GM21390 (cell line): ENCODE measurements around the gene GPR31.

ENCODE experiments used
- ATAC-seq: cut with Tn5 transposase; IDR thresholded peaks from one replicate; pipeline ENCODE4 v1.9.1; 2021; ENCODE audit not compliant: unreplicated experiment

Gene GPR31

DNA sequence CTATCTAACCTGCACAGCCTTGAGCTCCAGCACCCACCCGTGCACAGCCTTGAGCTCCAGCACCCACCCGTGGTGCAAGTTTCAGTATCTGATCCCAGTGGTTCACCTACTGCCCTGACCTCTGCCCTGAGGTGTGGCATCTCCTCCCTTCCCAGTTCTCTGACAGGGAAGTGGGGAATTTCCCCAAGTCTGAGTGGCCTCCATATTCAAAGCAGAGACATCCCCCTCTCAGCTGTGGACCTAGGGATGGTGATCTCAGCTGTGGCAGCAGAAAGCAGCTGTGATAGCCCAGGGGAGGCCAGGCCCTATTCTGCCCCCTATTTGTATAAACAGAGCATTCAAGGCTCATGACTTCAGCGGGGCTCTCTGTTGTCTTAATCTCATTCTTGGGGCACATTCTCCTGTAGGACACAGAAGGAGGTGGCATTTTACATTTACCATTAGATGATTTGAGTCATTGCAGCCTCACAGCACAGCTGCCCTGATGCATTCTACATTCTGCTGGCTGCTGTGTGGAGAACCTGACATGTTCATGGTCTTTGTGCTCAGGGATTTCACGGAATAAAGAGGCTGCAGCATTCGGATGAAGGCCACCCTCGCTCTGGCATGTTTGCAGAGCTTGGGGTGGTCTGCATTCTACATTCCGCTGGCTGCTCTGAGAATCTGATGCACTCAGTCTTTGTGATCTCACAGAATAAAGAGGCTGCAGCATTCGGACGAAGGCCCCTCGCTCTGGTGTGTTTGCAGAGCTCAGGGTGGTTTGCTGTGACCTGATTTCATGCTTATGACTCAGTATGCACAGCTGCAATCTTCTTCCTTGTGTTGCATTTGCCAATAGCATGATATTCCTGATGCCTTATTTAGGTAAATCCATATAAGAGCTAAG lies 16.9 kb downstream of the GPR31 start:
- ATAC-seq = no peak

DNA sequence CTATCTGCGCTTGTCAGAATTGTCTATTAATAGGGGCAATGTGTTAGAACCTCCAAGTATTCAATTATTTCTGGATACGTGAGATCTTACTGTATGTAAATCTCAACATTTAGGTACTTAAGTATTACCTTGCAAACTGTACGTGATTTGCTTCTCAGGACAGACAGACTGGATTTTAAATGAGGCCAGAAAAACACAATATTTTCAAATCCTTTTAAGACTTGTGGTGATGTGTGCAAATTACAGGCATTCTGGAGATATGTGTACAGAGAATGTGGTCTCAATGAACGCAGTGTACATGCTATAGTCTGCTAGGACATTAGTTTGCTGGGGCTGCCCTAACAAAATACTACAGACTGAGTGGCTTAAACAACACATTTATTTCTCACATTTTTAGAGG lies 18.0 kb downstream of the GPR31 start:
- ATAC-seq = no peak

DNA sequence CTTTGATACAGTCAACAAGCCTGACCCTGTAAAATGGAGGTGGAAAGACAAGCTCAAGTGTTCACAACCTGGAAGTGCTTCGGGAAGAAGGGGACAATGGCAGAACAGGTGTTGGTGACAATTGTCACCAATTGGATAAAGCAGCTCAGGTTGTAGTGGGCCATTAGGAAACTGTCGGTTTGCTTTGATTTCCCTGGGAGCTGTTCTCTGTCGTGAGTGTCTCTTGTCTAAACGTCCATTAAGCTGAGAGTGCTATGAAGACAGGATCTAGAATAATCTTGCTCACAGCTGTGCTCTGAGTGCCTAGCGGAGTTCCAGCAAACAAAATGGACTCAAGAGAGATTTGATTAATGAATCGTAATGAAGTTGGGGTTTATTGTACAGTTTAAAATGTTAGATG lies 19.9 kb downstream of the GPR31 start:
- ATAC-seq = no peak

DNA sequence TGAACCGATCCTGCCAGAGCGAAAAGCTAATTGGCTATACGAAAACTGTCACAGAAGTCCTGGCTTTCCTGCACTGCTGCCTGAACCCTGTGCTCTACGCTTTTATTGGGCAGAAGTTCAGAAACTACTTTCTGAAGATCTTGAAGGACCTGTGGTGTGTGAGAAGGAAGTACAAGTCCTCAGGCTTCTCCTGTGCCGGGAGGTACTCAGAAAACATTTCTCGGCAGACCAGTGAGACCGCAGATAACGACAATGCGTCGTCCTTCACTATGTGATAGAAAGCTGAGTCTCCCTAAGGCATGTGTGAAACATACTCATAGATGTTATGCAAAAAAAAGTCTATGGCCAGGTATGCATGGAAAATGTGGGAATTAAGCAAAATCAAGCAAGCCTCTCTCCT lies 20.7 kb downstream of the GPR31 start:
- ATAC-seq = no peak

DNA sequence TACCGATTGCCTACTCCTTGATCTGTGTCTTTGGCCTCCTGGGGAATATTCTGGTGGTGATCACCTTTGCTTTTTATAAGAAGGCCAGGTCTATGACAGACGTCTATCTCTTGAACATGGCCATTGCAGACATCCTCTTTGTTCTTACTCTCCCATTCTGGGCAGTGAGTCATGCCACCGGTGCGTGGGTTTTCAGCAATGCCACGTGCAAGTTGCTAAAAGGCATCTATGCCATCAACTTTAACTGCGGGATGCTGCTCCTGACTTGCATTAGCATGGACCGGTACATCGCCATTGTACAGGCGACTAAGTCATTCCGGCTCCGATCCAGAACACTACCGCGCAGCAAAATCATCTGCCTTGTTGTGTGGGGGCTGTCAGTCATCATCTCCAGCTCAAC lies 21.4 kb downstream of the GPR31 start:
- ATAC-seq = no peak

DNA sequence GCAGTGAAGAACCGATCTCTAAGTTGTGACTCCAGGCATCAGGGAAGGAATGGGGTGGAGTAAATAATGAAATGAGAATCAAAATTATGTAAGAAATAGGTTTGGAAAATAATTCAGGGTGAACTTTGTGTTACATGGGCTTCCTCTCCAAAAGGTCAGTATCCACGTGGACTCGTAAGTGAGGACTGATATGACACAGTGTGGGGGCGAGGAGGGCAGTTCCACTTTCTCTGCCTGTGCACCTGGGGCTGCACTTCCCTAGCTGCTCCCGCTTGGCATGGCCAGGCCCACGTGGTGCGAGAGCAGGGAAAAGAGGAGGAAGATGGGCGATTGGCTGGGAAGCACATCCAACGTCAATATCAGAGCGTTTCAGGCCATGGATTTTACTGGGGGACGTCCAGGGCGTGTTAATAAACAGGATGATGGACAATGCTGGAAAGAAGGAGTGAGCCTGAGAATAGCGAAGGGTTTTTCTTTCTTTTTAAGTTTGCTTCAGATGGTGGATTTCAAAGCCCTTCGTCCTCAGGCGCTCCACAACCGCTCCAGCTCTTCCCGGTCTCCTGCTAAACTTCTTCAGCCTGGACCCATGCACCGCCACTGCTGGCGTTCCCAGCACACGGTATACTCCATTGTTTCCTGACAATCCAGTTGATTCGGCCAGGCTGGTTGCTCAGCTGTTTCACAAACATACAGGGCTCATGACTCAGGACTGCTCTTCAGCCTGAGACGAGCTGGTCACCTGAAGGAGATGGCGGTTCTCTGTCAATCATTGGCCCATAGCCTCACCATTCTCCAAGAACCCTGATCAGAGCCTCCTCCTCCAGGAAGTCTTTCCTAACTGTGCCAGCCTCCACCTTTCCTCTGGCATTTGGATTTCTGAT lies 23.1 kb downstream of the GPR31 start:
- ATAC-seq = no peak

DNA sequence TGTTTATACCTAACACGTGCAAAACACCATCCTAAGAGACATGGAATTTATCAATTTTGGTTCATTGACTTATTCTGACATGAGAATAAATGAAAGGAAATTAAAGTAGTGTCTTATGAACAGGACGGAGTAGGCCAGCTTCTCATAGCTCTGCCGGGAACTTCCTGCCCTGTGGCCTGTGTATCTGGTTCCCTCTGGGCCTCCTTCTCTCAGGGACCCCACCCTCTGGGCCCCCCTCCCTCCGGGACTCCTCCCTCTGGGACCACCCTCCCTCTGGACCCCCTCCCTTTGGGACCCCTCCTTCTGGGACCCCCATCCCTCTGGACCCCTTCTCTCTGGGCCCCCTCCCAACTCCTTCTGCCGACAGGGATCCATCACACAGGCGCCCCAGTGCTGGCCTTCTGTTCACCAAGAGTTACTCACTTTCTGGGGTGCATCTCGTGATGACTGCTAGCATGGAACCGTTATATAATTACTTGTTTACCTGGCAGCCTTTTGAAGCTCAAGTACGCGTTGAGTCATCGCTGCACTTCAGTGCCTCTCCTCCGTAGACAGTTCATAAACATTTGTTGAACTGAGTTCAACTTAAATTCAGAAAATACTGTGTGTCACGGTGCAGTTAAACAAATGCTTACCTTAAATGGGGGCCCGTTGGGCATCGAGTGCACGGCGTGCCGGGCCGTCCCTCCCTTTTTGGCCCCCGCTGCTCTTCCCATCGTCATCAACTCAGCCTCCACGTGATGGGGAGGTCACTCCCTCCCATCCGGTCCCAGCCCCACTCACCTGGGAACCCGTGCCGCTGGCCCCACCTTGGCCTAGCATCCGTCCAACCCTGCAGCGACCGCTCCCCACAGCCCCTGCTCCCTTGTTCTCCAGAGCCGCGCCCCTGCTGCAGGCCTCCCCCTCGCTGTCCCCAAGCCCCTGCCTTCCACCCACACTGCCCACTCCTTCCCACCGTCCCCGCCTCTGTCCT lies 26.8 kb downstream of the GPR31 start:
- ATAC-seq = peak; percentile 36

DNA sequence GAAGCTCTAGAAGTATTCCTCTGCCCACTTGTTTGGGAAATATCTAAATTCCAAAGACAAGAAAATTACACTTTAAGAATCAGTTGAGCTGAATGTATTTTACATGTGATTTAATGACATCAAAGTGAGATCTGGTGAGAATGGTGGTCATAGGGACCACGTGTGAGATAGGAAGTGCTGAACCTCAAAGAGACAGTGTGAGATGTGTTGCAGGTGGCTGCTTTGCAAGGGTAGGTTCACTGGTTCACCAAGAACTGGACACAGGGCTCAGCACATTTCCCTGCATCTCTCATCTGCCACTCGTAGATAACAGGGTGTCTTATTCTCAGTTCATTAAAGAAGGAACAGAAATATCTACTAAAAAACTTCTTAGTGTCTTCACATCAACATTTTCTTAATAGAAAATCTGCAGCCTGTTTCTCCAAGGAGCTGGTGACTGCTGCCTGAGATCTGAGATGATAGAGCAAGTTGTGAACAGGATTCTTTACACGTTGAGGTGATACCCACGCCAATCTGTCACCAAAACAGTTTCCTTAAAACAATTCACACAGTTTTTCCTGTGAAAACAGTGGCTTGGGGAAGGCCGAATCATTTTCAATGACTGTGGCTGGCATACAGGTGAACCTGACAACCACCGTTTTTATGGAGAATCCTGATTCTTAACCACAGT lies 27.6 kb downstream of the GPR31 start:
- ATAC-seq = peak; percentile 61

DNA sequence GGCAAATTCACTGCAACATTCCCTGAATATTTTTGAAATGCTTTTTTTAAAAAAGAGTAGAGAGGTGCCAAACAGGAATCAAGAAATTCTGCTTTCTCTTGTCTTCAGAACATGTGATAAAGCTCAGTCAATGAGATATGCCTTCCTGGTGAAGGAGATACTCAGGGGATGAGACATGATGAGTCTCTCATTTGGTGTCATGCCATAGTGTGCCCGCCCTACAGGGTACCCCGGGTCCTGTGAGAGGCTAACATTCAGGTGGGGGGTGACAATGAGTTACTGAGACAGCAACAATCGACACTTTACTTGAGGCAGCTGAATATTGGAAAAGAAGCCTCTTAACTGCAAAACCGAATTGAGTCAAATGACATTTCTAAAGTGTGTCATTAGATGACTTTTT lies 28.2 kb downstream of the GPR31 start:
- ATAC-seq = no peak

DNA sequence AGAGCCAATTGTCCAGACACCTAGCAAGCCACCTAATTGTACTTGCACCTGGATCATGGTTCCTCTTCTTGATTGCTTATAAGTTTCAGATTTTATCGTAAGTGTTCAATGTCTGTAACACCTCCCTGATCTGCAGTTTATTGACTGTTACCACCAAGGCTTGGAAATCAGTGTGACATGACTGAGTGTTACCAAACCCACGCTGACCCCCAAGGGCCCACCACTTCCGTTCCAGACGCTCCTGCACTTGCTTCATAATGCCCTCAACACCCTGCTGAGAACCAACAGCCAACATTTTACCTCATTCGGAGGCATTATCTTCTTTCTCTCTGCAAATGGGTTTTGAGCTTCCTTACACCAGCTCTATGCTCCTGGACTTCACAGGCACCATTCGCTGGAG lies 28.6 kb downstream of the GPR31 start:
- no peak for ATAC-seq

DNA sequence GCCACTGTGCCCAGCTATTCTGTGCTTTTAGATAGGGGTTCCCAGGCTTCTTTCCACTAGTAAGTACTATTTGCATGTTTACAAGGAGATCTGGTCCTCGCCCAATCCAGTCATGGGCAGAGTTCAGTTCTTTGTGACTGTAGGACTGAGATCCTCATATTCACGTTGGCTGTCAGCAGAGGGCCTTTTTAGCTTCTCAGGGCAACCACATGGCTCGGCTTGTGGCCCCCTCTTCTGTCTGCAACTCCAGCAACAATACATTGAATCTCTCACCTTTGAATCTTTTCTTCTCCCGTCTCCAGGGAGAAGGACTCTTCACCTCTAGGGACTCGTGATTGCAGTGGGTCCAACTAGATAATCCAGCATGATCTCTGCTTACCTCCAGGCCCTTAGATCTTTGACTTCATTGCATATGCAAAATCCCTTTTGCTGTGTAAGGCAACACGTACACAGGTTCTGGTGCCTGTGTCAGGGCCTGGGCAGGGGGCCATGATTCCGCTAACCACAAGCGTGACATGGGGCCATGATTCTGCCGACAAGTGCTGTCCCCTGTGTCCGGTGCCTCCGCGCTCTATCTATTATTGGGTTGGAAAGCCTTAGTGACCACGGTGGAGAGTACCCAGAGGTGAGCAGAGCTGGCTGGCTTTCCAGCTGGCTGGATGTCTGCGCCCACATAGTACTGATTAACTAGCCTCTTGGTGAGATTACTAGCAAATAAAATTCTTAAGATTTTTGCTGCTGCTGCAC lies 29.8 kb downstream of the GPR31 start:
- no peak for ATAC-seq

DNA sequence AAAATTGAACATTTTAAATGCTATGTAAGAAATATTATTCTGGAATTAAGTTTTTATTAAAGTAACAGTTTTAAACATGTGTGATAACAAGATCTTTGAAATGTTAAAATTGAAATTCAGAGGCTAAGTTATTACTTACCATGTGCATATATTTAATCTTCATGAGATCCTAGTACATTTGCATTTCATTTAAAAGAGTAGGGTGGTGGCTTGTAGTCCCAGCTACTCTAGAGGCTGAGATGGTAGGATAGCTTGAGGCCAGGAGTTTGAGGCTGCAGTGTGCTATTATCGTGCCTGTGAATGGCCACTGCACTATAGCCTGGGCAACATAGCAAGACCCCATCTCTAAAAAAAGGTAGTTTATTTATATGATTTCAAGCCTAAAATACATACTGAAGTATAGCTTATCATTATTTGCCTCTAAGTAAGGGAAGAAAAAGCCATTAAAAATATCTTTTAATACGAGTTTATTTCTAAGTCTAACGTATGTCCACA lies 31.9 kb downstream of the GPR31 start:
- no peak for ATAC-seq

DNA sequence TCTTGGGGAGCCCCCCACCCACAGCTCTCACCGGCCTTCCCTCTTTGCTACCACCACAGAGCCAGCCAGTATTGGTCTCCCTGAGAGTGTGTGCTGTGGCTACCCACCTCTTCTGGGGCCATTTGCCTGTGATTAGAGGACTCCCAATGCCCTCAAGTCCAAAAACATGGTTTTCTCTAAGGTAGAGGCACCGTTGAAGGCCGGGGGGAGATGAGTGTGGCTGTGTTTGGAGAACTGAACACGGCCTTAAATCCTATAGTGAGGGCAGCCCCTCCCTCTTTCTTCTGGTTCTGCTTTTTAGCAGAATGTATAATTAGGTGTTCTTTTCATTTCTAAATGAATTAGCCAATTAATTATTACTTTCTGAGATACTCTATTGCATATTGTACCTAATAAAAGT lies 32.4 kb downstream of the GPR31 start:
- no peak for ATAC-seq

DNA sequence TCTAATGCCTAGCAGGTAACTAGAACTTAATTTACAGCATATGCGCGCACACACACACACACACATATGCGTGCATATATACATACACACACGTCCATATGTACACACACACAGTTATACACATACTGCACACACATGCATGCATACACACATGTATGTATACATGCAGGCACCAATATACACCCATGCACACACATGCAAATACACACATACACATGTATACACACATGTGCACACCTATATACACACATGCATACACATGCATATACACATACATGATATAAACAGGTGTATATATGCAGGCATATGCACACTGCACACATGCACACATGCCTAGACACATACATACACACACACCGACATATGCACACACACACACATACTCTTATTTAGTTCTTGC lies 33.0 kb downstream of the GPR31 start:
- no peak for ATAC-seq

DNA sequence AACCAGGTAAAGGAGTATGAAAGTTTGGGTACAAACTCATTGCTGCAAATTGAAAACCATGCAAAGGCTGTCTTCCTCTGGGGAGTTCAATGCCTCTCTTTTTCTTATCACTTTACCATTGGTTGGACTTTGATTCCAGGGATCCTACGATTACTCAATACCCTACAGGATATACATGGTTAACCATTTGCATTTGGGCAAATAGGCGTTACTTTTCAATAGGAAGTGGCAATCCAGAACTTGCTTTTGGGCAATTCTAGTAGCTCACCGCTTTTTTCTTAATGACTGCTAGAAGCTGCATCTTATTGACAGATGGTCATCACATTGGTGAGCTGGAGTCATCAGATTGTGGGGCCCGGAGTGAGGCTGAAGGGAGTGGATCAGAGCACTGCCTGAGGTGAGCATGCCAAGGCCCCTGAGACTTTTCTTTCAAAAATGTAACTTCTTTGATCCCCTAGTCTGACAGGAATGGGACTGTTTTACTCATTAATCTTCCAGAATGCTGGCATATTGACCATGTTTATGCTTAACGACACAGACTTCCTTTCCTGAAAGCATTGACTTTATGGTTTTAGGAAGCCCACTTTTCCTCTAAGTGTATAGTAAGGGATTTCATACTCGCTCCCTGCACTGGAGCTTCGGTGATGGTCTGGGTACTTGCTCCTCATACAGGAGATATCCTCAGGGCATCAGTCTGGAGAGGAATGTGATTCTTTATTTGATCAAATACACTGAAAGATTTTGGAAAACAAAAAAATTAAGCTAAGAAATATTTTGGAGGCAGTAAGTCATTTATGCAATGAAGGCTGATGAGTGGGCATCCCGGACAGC lies 34.7 kb downstream of the GPR31 start, which contains the start of gene CCR6:
TSS of gene CCR6 (plus strand) at position 270 of the 831 bp plus-strand sequence. CDS start 13,039 bp downstream, outside the sequence.
- ATAC-seq = no peak

DNA sequence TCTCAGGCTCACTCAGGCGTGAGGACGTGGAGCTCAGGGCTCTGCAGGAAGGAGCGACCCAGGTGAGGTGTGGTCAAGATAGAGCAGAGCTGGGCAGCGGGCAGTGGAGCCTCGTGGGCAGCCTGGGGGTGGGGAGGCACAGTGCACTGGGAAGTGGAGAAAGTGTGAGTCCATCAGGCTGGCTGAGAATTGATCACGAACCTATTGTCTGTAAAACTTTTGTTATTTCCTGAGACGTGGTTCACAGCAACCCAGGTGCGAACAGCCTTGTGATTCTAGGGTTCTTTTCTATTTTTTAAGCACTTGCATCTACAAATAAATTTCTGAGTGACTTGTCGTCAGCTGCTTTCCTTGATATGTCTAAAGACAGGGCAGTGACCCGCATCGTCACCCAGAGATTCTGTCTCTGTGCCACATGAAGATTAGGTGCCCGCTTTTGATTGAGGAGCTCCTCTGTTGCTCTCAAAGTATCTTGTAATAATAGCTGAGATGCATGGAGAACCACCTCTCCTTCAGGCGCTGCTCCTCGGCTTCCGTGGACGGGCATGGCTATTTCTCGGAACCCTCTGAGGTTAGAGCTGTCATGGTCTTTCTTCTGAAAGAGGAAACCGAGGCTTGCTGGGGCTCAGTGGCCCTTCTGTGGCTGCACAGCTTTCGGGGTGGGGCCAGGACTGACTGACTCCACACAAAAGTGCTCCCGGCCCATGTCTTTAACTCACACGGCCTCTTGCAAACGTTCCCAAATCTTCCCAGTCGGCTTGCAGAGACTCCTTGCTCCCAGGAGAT lies 35.5 kb downstream of the GPR31 start:
- ATAC-seq = peak; percentile 50

DNA sequence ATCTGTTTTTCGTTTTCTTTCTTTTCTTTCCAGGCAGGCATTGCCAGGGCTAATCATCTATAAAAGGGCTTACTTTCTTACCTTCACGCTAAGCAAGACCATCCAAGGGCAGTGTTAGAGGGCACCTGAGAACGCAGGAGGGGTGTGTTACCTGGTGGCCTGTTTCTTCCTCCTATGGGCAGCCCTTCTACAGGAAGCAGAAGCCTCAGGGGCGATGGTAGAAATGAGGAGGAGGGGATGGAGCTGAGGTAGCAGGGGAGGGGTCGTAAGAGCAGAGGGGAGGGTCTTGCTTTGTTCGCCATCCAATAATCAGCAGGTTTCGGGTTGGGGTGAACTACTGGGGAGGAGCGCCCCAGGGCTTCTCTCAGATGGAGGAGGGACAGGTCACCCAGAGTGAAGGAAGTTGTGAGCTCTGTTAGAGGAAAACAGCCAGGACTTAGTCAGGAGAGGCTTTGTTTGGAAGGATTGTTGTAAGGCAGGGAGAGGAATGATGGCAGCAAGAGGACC lies 36.4 kb downstream of the GPR31 start:
- no peak for ATAC-seq

DNA sequence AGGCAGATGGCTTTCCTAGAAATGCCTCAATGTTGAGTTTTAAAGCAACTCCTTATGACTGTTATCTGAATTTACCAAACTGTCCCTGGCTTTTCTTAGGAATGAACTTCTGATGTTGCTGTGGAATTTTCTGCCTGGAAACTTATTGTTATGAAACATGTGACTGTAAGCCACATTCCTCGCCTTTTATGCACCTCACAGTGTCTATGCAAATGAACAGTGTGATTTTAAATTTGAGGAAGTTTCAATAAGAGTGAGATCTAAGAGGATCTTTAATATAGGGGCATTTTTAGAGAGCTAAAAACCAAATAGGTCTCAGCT lies 37.2 kb downstream of the GPR31 start:
- ATAC-seq = no peak
